Skin of body (tissue), 2 donors: Measurements from ENCODE around the gene ATF6. TPM values are rescaled to one million over a fixed set of nuclear protein-coding genes. Genes with fewer than 3 reads are reported as not detected.
"Not testable (repeated sequence)": the region's sequence is repeated elsewhere in the genome, so short reads cannot be mapped to it uniquely, and the experiment has no call there.

Experiments
- DNase-seq: peaks from one replicate; lab custom pipeline; 2025; lab: John Stamatoyannopoulos, UW
- total RNA-seq: library from RNA; depleted of rRNA; stranded (reverse); fragments of >200 nt; gene quantifications from one replicate; pipeline ENCODE4 v1.2.3, GENCODE V29; 2014

Gene ATF6
- total RNA-seq, 1 donor from 2014 or later: 24.4 TPM

- DNase-seq: no peak
Observed at GRCh38 chr1:161777261-161777660, 11.1 kb downstream of the ATF6 start.

DNA sequence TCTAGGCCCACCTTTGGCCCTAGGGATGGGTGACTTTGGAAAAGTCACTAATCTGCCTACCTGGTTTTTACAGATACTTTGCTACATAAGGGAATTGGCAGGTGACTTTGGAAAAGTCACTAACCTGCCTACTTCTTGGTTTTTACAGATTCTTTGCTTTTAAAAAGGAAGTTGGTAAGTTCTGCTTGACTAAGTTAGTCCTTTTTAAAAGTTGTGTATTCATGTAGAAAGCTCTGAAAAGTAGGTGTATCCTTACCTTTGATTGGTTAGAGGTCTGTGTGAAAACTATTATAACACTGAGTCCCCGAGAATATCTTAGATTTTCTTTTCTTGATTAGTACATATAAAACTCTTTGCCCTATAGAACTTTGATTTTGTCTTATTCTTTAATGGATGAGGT is 12.4 kb downstream of the ATF6 start:
- no peak for DNase-seq

DNA sequence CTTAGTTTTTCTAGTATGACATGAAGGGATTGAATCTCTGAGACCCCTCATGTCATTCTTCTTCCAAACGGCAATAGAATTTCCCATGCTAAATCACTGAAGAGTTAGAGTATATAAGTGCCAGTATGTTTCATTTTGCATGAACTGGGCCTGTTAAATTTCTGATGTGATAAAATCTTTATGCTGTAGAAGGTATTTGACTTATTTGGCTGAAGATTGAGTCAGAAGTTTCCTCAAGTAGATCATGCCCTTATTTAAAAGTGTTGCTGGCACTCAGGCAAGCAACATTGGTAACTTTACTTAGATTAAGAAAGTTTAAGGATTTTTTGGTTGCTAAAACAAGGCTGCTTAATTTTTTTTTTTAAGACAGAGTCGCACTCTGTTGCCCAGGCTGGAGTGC is 13.3 kb downstream of the ATF6 start:
- no peak for DNase-seq

- DNase-seq: no peak
Observed at GRCh38 chr1:161781995-161782394, 15.9 kb downstream of the ATF6 start.

- no peak for DNase-seq
Observed at GRCh38 chr1:161782886-161783285, 16.8 kb downstream of the ATF6 start.

- DNase-seq: no peak
Observed at GRCh38 chr1:161784968-161785367, 18.8 kb downstream of the ATF6 start.

DNA sequence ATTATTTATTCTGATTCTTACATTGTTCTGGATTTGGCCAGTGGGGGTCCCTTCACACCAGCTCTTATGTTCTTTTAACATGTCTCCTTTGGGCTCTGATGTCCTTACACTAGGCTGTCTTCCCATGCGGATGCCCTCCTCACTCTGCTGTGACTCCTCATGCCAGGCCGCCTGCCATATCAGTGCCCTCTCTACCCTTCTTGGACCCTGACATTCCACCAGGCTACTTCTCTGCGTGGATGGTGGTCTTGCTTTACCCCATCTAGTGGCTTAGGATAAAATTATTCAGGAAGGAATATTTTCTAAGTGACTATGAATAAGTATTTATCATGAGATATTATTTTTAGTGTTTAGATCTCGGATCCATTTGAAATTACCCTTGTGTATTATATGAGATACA is 21.2 kb downstream of the ATF6 start:
- no peak for DNase-seq

- DNase-seq: no peak
Observed at GRCh38 chr1:161790587-161791317, 24.6 kb downstream of the ATF6 start.

DNA sequence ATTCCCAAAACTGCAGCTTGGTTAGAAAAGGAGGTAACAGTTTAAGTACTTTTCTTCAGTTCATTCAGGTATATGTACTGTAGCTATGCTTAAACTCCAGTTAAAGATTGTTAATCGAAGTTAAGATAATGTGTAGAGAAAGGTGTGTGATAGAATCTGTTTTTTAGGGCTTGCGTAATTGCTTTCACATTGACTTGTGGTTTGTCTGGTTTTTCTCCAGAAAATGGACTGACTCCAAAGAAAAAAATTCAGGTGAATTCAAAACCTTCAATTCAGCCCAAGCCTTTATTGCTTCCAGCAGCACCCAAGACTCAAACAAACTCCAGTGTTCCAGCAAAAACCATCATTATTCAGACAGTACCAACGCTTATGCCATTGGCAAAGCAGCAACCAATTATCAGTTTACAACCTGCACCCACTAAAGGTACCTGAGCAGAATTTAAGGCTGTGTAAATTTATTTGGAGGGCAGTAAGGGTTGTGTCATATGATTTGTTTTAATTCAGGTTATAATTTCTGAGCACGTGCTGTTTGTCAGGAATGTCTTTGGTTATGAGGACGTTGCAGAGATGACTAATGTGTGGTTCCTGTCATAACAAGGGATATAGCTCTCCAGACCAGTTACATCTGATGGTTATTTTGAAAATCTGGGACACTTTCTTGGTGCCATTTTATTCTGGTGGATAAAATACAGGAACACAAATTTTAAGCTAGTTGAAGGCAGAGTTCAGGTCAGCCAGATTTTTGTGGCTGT is 26.0 kb downstream of the ATF6 start:
- no peak for DNase-seq

- peak; percentile 64 for DNase-seq
Observed at GRCh38 chr1:161792740-161793139, 26.6 kb downstream of the ATF6 start.

GRCh38 chr1:161799792-161800191 is 33.7 kb downstream of the ATF6 start:
- no peak for DNase-seq

GRCh38 chr1:161801955-161802354 is 35.8 kb downstream of the ATF6 start:
- no peak for DNase-seq

GRCh38 chr1:161803181-161803580 is 37.1 kb downstream of the ATF6 start:
- DNase-seq: no peak

DNA sequence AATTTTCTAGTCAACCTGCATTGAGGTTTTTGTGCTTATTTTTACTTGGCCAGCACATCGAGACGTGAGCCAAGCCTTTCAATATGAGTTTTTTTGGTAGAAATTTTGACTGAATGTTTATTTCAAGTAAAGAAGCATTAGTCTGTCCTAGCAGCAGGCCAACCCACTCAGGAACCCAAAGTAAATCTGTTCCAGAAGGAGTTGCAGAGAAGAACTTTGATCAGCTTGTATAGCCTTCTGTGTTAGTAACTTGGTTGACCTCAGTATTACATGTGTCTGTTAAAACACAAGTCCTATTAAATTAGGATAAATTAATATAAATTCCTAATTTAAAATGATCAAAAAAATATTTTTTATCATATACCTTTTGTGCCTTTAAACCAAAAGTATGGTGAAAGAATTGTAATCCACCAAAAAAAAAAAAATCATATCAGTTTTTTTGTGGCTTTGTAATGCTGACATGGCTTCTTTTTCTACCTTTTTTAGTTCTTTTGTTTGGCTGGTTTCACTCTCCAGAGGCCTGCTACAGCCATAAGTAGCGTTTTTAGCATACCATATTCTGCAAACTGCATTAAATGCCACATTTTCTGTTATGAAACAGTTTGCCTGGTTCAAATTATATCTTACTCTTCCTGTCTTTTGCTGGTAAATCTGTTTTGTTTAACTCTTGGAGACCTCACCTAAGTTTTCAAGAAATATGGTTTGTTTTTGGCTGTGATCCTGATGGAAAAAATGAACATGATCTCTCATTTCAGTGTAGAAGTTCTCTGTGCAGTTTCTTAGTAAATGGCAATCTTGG is 39.5 kb downstream of the ATF6 start:
- DNase-seq: peak; percentile 39

- not testable (repeated sequence) for DNase-seq
Observed at GRCh38 chr1:161809202-161809601, 43.1 kb downstream of the ATF6 start.

- not testable (repeated sequence) for DNase-seq
Observed at GRCh38 chr1:161809656-161810055, 43.5 kb downstream of the ATF6 start.

DNA sequence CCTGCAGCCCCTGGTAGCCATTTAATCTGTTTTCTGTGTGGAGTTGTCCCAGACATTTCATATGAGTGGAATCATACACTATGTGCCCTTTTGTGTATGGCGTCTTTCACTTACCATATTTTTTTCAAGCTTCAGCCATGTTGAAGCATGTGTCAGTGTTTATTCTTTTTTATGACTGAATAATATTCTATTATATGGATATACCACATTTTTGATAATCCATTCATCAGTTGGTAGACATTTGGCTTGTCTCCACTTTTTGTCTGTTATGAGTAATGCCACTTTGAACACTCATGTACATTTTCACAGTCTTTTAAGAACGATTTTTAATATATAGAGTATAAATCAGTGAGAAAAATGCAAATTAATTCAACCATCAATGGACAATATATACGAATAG is 44.7 kb downstream of the ATF6 start:
- no peak for DNase-seq

GRCh38 chr1:161816201-161816600 is 50.1 kb downstream of the ATF6 start:
- DNase-seq: no peak

- peak; percentile 7 for DNase-seq
Observed at GRCh38 chr1:161817176-161817730, 51.1 kb downstream of the ATF6 start.

DNA sequence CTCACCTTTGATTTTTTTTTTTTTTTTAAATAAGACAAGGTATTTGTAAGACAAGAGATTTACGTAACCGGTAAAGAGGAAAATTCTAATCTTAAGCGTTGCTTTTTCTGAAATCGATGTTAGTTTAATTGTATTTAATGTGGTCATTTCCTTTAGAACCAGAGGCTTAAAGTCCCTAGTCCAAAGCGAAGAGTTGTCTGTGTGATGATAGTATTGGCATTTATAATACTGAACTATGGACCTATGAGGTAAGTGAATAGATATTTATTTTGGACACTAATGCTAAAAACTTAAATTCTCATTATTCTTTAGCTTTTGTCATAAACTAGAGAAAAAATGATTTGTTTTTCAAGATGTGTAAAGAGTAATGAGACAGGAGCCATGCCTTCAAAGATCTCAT is 54.8 kb downstream of the ATF6 start:
- DNase-seq: no peak

GRCh38 chr1:161824618-161825017 is 58.5 kb downstream of the ATF6 start:
- DNase-seq: no peak

DNA sequence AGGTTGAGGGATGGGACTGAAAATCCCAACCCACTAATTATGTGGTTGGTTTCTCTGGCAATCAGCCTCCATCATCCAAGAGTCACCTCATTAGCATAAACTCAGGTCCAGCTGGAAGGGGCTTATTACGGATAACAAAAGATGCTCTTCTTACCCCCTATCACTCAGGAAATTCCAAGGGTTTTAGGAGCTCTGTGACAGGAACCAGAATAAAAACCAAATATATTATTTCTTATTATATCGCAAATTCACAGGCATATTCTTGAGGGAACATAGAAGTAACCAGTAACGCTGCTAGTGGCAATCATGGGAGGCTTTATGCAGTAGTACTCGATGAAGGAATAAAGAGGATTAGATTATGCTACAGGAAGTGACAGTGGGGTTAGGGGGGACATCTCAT is 59.7 kb downstream of the ATF6 start:
- DNase-seq: no peak
